HG02938 (cell line): ENCODE results near the gene PNPLA6.

ENCODE experiments used
- ATAC-seq: cut with Tn5 transposase; IDR thresholded peaks from one replicate; pipeline ENCODE4 v1.9.1; 2021; ENCODE audit warnings: mild to moderate bottlenecking, moderate library complexity; ENCODE audit not compliant: unreplicated experiment

PNPLA6 gene

GRCh38 chr19:7595466-7596133, 60.1 kb downstream of the PNPLA6 start, which contains the start of gene CAMSAP3:
TSS of gene CAMSAP3 (plus strand) at chr19:7595863. CDS start at chr19:7596003, 140 bp downstream.
- ATAC-seq, result no peak

GRCh38 chr19:7596211-7596937, 60.9 kb downstream of the PNPLA6 start:
- no peak for ATAC-seq

GRCh38 chr19:7597689-7598088, 62.2 kb downstream of the PNPLA6 start:
- ATAC-seq, result no peak

- ATAC-seq, result no peak
Observed at GRCh38 chr19:7598180-7598579, 62.7 kb downstream of the PNPLA6 start.

- no peak for ATAC-seq
Observed at GRCh38 chr19:7600721-7601120, 65.2 kb downstream of the PNPLA6 start.

- no peak for ATAC-seq
Observed at GRCh38 chr19:7602240-7602934, 66.9 kb downstream of the PNPLA6 start.

- no peak for ATAC-seq
Observed at GRCh38 chr19:7602935-7603497, 67.5 kb downstream of the PNPLA6 start.

- no peak for ATAC-seq
Observed at GRCh38 chr19:7603919-7604318, 68.4 kb downstream of the PNPLA6 start.

- no peak for ATAC-seq
Observed at GRCh38 chr19:7605490-7606222, 70.1 kb downstream of the PNPLA6 start.

GRCh38 chr19:7606289-7606688, 70.8 kb downstream of the PNPLA6 start:
- no peak for ATAC-seq

GRCh38 chr19:7607212-7607873, 71.8 kb downstream of the PNPLA6 start:
- no peak for ATAC-seq

GRCh38 chr19:7607874-7608560, 72.5 kb downstream of the PNPLA6 start:
- ATAC-seq, result no peak

- ATAC-seq, result no peak
Observed at GRCh38 chr19:7610491-7611240, 75.1 kb downstream of the PNPLA6 start.
